Fibroblast of skin of right quadriceps (primary cell): Measurements from ENCODE around the gene FHOD1.

Source experiments
- DNase-seq: peaks from one replicate; pipeline ENCODE4 v3.0.0-alpha.2; 2013

The FHOD1 gene

DNA sequence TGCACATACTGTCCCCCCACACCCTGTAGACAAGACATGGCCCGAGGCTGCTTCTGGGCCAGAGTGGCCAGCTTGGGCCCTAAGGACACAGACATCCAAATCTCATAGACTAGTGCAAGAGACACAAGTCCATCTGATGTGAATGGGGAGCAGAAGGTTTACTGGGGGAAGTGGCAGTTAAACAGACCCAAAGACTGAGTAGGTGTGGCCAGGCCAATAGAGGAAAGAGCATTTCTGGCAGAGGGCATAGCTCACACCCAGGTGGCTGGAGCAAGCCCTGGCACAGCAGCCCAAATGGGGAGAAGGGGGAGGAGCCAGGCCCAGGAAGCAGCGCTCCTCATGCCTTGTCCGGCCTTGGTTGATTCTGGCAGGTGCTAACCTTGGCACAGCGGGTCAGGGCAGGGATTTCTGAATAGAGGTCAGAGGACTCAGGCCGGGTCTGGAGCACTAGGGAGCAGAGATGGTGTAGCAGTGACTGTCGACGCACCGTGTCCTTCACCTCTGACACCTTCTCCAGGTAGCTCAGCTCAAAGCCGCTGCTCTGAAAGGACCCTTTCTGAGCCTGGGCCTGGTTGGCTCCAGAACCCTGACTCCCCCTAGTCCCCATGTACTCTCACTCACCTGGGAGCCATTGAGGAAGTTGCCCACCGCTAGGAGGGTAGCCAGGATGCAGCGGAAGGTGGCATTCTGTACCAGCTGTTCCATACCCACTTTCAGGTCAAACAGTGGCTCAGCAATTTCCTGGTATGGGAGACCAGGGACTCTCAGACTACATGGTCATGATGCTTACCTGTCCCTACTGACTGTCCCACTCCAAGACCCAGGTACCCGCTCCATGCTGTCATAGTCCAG lies 16.2 kb downstream of the FHOD1 start:
- DNase-seq: no peak

- no peak for DNase-seq
These were observed 17.1 kb downstream of the FHOD1 start for GRCh38 chr16:67229906-67230808.

DNA sequence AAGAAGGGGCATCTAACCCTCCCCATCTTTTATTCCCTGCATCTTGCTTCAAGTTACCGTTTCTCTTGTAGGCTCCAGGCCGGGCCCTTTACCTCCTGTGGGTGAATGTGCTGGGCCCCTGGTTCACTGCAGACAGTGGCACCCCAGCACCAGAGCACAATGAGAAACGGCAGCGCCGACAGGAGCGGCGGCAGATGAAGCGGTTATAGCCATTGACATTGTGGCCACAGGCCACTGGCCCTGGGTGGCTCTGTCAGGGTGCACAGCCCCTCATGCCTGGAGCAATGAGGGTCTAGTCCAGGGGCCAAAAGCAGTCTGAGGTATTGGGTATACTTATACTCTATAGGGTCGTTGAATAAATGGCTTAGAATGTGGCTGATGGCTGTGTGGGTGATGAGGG lies 18.4 kb downstream of the FHOD1 start:
- no peak for DNase-seq

GRCh38 chr16:67228034-67228785 lies 19.1 kb downstream of the FHOD1 start:
- no peak for DNase-seq

DNA sequence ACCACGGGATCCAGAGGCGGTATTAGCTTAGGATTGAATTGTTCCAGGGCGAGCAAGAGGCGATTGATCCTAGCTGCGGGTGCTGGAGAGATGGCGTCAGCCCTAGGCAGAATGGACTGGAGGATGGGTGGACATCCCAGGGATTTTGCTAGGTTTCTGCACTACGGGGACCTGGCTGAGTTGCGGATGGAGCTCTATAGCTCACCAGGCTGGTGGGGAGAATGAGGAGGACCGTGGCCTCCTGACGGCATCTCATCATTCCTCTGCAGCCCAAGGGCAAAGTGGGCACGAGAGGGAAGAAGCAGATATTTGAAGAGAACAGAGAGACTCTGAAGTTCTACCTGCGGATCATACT lies 19.7 kb downstream of the FHOD1 start:
- no peak for DNase-seq

- peak; percentile 99 for DNase-seq
These were observed 20.3 kb downstream of the FHOD1 start, which contains the start of gene TMEM208 for GRCh38 chr16:67226804-67227566. TSS of gene TMEM208 (plus strand) at chr16:67227130. CDS start at chr16:67227219, 89 bp downstream.

DNA sequence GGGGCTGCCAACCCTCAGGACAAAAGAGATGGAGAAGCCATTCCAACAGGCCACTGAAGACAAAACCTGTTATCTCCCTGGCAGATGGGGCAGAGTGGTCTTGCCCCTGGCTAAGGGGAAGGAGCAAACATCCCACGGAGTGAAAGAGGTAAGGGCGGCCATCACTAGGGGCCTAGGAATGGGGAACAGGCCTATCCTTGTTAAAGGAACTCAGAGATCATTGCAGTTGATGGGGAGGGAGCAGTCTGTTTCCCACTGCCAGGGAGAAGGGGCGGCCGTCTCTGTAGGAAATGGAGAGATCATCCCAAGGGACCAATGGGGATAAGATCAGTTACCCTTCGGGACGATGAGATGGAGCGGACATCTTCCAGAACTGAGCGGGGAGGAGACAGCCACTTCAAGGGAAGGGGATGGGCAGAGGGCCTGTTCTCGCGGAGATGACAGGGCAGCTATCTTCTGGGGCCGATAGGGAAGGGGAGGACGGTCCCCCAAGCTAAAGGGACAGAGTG lies 20.9 kb downstream of the FHOD1 start:
- DNase-seq: no peak

DNA sequence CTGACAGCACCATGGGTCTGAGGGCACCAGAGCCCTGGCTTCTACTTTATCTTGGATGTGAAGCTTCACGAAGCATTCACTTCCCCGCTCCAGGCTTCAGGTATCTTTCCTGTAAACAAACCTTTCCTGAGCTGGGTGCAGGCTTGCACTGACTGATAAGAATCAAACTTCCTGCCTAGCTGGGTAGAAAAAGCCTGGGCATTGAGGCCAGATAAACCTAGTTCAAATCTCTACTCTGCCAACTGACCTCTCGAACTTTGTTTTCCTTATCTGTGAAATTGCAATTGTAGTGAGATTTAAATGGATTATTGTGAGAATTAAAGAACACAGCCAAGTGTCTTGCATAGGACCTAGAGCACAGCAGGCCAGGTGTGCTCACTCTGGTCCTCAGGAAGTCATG lies 23.3 kb downstream of the FHOD1 start:
- no peak for DNase-seq

DNA sequence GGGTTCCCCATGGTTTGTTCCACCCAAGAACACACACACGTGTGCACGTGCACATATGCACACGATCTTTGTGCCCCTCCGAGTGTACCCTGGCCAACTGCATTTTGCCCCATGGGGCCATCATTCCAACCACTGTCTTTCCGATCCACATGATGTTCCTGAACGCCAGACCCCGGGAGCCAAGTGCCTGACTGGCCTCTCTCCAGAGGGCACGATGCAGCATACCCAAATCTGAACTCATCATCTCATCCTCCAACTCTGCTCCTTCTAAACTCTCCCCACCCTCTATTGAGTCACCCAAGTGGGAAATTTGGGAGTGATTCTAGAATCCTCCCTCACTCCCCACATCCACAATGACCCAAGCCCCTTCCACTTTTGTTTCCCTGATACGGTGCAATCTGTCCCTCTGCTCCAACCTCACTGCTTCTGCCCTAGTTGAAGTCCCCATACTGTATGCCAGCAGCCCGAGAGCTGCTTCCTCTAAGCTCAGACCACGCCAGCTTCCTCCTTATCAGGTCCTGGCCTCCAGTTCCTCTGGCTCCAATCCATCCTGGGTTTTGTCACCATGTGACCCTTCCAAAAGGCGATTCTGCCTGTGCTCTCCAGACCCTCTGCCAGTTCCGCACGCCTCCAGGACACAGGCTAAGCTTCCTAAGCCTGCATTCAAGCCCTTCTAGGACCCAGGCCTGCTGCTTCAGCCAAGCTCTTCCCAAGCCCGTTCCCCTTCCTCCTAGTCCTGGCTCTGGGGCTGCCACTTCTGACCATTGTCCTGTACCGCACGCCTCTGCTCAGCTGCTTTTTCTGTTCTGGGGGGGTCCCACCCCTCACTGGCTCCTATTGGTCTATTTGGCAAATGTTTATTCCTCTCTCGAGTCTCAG lies 30.4 kb downstream of the FHOD1 start:
- DNase-seq: no peak

DNA sequence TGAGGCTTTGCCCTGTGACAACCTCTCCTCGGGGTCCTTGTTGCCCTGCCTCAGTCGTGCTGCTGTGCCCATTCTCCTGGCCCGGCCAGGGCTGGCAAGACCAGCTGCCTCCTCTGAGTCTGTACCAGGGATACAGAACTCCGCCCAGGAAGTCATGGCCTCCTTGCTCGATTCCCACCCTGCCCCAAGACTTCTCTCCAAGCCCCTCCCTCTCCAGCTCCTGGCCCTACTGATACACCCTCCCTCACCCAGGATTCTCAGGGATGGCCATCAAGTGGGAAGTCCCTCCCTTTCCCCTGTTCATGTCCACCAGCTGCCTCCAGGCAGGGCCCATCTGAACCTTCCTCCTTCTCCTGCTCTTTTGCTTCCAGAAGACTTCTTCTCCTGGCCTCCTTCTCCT lies 31.6 kb downstream of the FHOD1 start:
- no peak for DNase-seq

GRCh38 chr16:67213197-67214019 lies 33.9 kb downstream of the FHOD1 start:
- no peak for DNase-seq

- DNase-seq: no peak
These were observed 34.5 kb downstream of the FHOD1 start for GRCh38 chr16:67212766-67213165.

- DNase-seq: no peak
These were observed 35.6 kb downstream of the FHOD1 start for GRCh38 chr16:67211674-67212073.

- DNase-seq: no peak
These were observed 37.0 kb downstream of the FHOD1 start for GRCh38 chr16:67210069-67210937.

DNA sequence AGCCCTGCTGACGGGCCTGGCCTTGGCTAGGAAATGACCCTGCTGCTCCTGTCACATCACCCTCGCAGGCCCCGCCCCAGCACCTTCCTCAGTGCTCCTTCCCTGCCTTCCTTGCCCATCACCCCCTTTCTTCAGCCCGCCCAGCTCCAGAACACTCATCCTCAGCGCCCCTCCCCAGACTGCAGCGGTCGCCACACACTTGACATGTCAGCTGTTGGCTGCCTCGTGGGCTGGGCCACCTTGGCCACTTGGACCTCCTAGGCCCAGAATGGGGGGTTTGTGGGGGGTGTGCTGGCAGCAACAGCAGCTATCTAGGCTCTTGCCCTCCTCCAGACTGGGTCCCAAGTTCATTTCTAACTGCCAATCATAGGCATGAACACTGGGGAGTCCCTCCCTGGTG lies 37.7 kb downstream of the FHOD1 start:
- no peak for DNase-seq

DNA sequence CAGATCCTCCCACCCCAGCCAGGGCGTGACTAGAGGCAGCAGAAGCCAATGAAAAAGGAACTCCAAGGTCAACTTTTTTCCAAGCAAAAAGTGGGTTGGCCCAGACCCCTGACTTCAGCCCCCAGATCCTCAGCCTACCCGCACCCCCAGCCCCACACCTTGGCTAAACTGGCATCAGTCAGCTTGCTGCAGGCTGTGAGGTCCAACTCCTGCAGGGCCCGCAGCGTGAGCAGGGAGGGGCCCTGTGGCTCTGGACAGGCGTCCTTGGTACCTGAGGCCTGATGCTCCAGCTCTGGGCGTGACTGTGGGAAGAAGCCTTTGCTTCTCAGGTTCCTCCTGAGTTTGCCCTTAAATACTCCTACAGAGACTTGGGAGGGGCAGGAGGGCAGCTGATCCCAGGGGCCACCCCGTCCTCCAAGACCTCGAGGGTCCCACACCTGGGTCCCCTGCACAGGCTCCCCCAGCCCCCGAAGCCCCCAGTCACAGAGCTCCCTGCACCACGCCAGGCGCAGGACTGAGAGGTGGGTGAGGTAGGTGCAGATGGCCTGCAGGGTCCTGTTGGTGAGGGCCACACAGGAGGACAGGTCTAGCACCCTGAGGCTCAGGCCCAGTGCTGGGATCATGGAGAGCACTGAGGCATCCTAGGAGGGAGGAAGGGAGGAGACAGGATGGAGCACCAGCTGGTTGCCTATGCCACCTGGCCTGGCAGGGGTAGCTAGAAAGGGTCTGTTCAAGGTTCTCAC lies 39.0 kb downstream of the FHOD1 start:
- DNase-seq: no peak

GRCh38 chr16:67207249-67208091 lies 39.8 kb downstream of the FHOD1 start:
- DNase-seq: no peak
